ENCODE data around the gene OR6A2. TPM values are rescaled to one million over a fixed set of nuclear protein-coding genes. Genes with fewer than 3 reads are reported as not detected.

OR6A2 gene
- total and polyA plus RNA-seq, 10 of the 15 experiments (the other 5 are each of a cell fraction or from before 2014, with no cell fraction given): 0.04 to 0.17 TPM; not detected in 8

- BruUV-seq (replicated peaks): no TSS peak
Observed at GRCh38 chr11:6778518-6778917, 21.0 kb downstream of the OR6A2 start.

More at GRCh38 chr11:6778518-6778917, 21.0 kb downstream of the OR6A2 start:
- FAIRE-seq: peak; percentile 56
- CTCF ChIA-PET: interaction anchor here (0.6 kb wide), 2 partner anchors 59 to 1273 kb away, joined by 3 read pairs; no protein-coding TSS in a partner anchor
- POLR2A ChIA-PET: no interaction called here
- no peak for DNase-seq (ENCODE audit: low read depth, low spot score)
- Histone ChIP-seq H3K4me1 (ENCODE audit: control insufficient read depth, insufficient read depth, low read length) (no peaks in the 10 kb centered on the region), H3K27me3 (replicated peaks in 1 of 2; ENCODE audit: control insufficient read depth in 2 of 2, insufficient read depth in 2 of 2, low read length in 1 of 2) (no peaks in the 10 kb centered on the region), H3K9ac (ENCODE audit: control insufficient read depth, insufficient read depth, low read length) (no peak overlapping the region), H4K20me1 (ENCODE audit: control insufficient read depth, insufficient read depth) (no peaks in the 10 kb centered on the region), H3K27ac (ENCODE audit: control insufficient read depth, insufficient read depth) (no peak overlapping the region), H3K36me3 (ENCODE audit: control insufficient read depth in 2 of 2, insufficient read depth in 2 of 2, low read length in 1 of 2) (no peaks in the 10 kb centered on the region), H3K79me2 (ENCODE audit: control insufficient read depth, insufficient read depth, low read length) (no peaks in the 10 kb centered on the region), H3K9me3 (replicated peaks; ENCODE audit: control insufficient read depth, insufficient read depth, low read length) (no peaks in the 10 kb centered on the region), H3K4me3 (no peak overlapping the region), H3K4me2 (ENCODE audit: control insufficient read depth, insufficient read depth) (no peak overlapping the region), H2AFZ (ENCODE audit: control insufficient read depth, low read depth, low read length) (no peak overlapping the region)
- RAD21 ChIA-PET (ENCODE audit: unreplicated experiment): interaction anchor here (1.6 kb wide), 1 partner anchor 23 kb away, joined by 5 read pairs; no protein-coding TSS in a partner anchor
- in situ Hi-C loops (cut with MboI): no loop called here
- SMC1A ChIA-PET (ENCODE audit: uncharacterized antibody, unreplicated experiment): interaction anchor here (0.7 kb wide), 2 partner anchors 10 to 72 kb away, joined by 3 read pairs; no protein-coding TSS in a partner anchor
- ATAC-seq: no peak
- intact Hi-C loops (cut with micrococcal nuclease; ENCODE audit: unreplicated experiment): no loop called here
- no peak for TF ChIP-seq CHD4 (IDR thresholded peaks at IDR 0.05)
- no peak for TF ChIP-seq POLR2A (IDR thresholded peaks at IDR 0.05; ENCODE audit: low read depth, low read length)
- no peak for TF ChIP-seq HSF1 (IDR thresholded peaks at IDR 0.05; ENCODE audit: low read depth, low read length)
- TF ChIP-seq NFXL1 (IDR thresholded peaks at IDR 0.05; ENCODE audit: borderline replicate concordance): no peak
- no peak for TF ChIP-seq ELK1 (IDR thresholded peaks at IDR 0.05; ENCODE audit: low read depth, low read length)
- TF ChIP-seq SP1 (IDR thresholded peaks at IDR 0.05; ENCODE audit: low read depth, low read length): no peak
- no peak for TF ChIP-seq TCF12 (IDR thresholded peaks at IDR 0.05; ENCODE audit: low read depth, low read length)
- TF ChIP-seq HDAC2 (IDR thresholded peaks at IDR 0.05): no peak
- TF ChIP-seq RELA (IDR thresholded peaks at IDR 0.05; ENCODE audit: borderline replicate concordance, partially characterized antibody): no peak
- no peak for TF ChIP-seq KAT2A (conservative IDR thresholded peaks at IDR 0.05; ENCODE audit: control insufficient read depth, low read depth, low read length)
- TF ChIP-seq, protein P1, sequence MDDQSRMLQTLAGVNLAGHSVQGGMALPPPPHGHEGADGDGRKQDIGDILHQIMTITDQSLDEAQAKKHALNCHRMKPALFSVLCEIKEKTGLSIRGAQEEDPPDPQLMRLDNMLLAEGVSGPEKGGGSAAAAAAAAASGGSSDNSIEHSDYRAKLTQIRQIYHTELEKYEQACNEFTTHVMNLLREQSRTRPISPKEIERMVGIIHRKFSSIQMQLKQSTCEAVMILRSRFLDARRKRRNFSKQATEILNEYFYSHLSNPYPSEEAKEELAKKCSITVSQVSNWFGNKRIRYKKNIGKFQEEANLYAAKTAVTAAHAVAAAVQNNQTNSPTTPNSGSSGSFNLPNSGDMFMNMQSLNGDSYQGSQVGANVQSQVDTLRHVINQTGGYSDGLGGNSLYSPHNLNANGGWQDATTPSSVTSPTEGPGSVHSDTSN (IDR thresholded peaks at IDR 0.05; ENCODE audit: insufficient replicate concordance, low read depth, low read length): no peak
- no peak for TF ChIP-seq CREB1 (IDR thresholded peaks at IDR 0.05; ENCODE audit: low read depth)
- TF ChIP-seq, protein P2, sequence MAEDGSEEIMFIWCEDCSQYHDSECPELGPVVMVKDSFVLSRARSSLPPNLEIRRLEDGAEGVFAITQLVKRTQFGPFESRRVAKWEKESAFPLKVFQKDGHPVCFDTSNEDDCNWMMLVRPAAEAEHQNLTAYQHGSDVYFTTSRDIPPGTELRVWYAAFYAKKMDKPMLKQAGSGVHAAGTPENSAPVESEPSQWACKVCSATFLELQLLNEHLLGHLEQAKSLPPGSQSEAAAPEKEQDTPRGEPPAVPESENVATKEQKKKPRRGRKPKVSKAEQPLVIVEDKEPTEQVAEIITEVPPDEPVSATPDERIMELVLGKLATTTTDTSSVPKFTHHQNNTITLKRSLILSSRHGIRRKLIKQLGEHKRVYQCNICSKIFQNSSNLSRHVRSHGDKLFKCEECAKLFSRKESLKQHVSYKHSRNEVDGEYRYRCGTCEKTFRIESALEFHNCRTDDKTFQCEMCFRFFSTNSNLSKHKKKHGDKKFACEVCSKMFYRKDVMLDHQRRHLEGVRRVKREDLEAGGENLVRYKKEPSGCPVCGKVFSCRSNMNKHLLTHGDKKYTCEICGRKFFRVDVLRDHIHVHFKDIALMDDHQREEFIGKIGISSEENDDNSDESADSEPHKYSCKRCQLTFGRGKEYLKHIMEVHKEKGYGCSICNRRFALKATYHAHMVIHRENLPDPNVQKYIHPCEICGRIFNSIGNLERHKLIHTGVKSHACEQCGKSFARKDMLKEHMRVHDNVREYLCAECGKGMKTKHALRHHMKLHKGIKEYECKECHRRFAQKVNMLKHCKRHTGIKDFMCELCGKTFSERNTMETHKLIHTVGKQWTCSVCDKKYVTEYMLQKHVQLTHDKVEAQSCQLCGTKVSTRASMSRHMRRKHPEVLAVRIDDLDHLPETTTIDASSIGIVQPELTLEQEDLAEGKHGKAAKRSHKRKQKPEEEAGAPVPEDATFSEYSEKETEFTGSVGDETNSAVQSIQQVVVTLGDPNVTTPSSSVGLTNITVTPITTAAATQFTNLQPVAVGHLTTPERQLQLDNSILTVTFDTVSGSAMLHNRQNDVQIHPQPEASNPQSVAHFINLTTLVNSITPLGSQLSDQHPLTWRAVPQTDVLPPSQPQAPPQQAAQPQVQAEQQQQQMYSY (CRISPR knock-in tag; IDR thresholded peaks at IDR 0.05): no peak
- TF ChIP-seq NBN (IDR thresholded peaks at IDR 0.05): no peak
